ENCODE results near the gene HHAT.
"Not testable (repeated sequence)": the region's sequence is repeated elsewhere in the genome, so short reads cannot be mapped to it uniquely, and the experiment has no call there.

The HHAT gene

DNA sequence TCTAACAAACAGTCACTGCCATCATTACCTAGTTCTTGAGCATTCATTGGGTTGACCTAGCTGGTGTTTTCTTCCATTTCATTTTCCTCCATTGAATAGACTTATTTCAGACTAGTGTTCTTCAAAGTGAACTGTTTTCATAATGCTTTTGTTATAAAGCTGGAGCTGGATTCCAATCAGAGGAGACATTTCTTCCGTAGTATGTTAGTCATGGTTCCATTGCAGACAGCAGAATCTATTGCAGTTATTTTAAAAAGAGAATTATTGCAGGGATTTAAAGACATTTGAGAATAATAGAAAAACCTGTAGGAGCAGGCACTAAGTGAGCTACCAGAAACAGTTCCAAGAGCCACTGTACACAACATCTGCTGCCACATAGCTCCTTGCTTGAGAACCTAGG, 50.0 kb downstream of the HHAT start:
- Histone ChIP-seq H3K27me3 (ENCODE audit: control insufficient read depth, insufficient read depth, low read length) (no peaks in the 10 kb centered on the region), H3K4me1 (ENCODE audit: control insufficient read depth, insufficient read depth, low read length) (no peaks in the 10 kb centered on the region), H3K36me3 (ENCODE audit: control insufficient read depth, insufficient read depth, low read length) (no peaks in the 10 kb centered on the region), H3K9me3 (ENCODE audit: control insufficient read depth, low read length) (no peaks in the 10 kb centered on the region), H3K4me3 (ENCODE audit: low read length) (no peak overlapping the region), H3K9ac (ENCODE audit: low read length) (no peak overlapping the region)

DNA sequence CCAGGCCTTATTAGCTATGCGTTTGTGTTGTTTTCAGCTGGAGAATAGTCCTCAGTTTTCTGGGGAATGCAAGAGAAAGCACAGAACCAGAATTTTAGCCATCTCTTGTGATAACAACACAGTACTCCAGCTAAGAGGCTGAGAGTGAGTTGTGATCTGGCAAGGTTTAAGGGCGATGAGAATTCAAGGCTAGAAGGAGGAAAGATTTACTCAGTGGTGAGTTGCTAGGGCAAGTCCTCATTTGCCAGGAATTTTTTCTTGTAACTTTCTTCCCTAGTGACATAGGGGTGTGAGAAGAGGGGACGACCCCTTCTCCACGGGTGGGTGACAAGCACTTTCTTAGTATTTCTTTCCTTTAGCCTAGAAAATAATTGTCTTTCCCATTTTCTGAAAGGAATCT, 53.2 kb downstream of the HHAT start:
- no peaks in the 10 kb centered on the region for H3K9me3 ChIP-seq (ENCODE audit: control insufficient read depth, low read length)
- H3K27me3 ChIP-seq (ENCODE audit: control insufficient read depth, insufficient read depth, low read length) = no peaks in the 10 kb centered on the region
- H3K4me3 ChIP-seq (ENCODE audit: low read length) = no peak overlapping the region
- H3K9ac ChIP-seq (ENCODE audit: low read length) = no peak overlapping the region
- peaks cover 5% of the 10 kb centered on the region for H3K4me1 ChIP-seq (ENCODE audit: control insufficient read depth, insufficient read depth, low read length)
- H3K36me3 ChIP-seq (ENCODE audit: control insufficient read depth, insufficient read depth, low read length) = no peaks in the 10 kb centered on the region

DNA sequence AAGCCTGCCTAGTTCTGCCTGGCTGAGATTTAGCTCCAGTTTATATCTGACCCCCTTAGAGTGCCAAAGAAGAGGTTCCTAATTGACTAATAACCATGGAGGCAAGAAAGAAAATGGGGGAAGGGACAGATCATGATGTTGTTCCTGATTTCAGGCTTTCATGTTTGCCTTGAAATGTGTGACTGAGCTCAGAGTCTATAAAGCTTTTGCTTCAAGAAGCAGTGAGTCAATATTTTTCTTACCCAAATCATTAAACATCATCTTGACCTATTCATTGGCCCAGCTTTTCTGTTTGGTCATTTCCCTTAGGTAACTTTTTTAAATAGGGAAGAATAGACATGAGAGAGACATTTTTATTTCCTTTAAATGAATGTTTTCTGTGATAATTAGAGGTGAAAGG, 55.9 kb downstream of the HHAT start:
- Histone ChIP-seq H3K36me3 (ENCODE audit: control insufficient read depth, insufficient read depth, low read length) (no peaks in the 10 kb centered on the region), H3K9ac (ENCODE audit: low read length) (no peak overlapping the region), H3K9me3 (ENCODE audit: control insufficient read depth, low read length) (no peaks in the 10 kb centered on the region), H3K4me1 (ENCODE audit: control insufficient read depth, insufficient read depth, low read length) (peaks cover 5% of the 10 kb centered on the region), H3K27me3 (ENCODE audit: control insufficient read depth, insufficient read depth, low read length) (no peaks in the 10 kb centered on the region), H3K4me3 (ENCODE audit: low read length) (no peak overlapping the region)

DNA sequence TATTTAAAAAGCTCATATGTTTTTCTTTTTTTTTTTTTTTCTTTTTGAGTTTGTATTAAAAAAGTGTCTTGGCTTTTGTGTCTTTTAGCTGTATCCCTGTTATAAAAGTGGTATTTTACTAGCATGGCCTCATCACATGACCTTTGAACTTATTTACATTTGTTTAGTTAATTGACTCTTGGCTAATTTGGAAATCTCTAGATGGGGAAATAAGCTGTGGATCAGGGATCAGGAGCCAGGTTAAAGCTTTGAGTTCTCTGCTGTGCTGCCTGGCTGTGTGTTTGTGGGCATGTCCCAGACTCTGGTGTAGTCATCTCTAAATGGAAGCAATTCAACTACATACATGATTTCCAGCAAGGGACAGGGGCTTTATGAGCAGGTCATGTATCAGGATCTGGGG, 56.5 kb downstream of the HHAT start:
- H3K9me3 ChIP-seq (ENCODE audit: control insufficient read depth, low read length) = no peaks in the 10 kb centered on the region
- peaks cover 5% of the 10 kb centered on the region for H3K4me1 ChIP-seq (ENCODE audit: control insufficient read depth, insufficient read depth, low read length)
- H3K36me3 ChIP-seq (ENCODE audit: control insufficient read depth, insufficient read depth, low read length) = no peaks in the 10 kb centered on the region
- no peak overlapping the region for H3K9ac ChIP-seq (ENCODE audit: low read length)
- H3K27me3 ChIP-seq (ENCODE audit: control insufficient read depth, insufficient read depth, low read length) = no peaks in the 10 kb centered on the region
- no peak overlapping the region for H3K4me3 ChIP-seq (ENCODE audit: low read length)

DNA sequence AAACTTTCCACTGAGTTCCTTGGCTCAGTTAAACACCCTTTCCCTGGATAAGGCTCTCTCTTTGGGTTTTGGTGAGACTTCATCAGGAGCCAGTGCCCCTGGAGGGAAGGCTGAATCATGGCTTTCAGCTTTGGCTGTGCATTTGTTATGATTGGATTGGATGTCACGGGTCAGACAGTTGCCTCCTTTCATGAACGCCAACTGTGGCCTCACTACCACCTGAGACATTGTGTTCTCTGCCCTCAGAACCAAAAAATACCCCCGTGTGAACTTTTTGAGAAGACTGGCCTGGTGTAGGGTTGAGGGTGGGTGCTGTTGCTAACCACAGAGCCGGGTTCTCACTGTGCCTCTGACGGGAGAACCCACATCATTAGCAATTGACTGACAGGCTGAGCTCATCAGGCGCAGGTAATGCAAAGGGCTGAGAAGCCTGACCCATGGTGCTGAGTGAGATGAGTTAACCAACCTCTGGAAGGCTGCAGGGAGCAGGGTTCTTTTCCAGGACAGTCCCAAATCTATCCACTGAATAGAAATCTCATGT, 65.6 kb downstream of the HHAT start:
- Histone ChIP-seq H3K27me3 (ENCODE audit: control insufficient read depth, insufficient read depth, low read length) (no peaks in the 10 kb centered on the region), H3K9me3 (ENCODE audit: control insufficient read depth, low read length) (no peaks in the 10 kb centered on the region), H3K36me3 (ENCODE audit: control insufficient read depth, insufficient read depth, low read length) (no peaks in the 10 kb centered on the region), H3K4me1 (ENCODE audit: control insufficient read depth, insufficient read depth, low read length) (no peaks in the 10 kb centered on the region), H3K9ac (ENCODE audit: low read length) (no peak overlapping the region), H3K4me3 (ENCODE audit: low read length) (no peak overlapping the region)

DNA sequence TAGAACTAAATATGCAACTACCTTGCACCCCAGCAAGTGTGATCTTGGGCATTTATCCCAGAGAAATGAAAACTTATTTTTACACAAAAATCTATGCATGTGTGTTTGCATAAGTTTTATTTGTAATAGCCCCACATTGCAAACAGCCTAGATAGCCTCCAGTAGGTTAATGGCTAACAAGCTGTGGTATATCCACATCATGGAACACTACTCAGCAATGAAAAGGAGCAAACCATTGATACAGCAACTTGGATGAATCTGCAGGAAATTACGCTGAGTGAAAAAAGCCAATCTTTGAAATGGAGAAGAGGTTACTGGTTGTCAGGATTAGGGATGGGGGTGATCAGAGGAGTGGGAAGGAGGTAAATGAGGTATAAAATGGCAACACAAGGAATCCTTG, 67.8 kb downstream of the HHAT start:
- H3K9ac ChIP-seq (ENCODE audit: low read length) = no peak overlapping the region
- H3K4me1 ChIP-seq (ENCODE audit: control insufficient read depth, insufficient read depth, low read length) = no peaks in the 10 kb centered on the region
- H3K9me3 ChIP-seq (ENCODE audit: control insufficient read depth, low read length) = no peaks in the 10 kb centered on the region
- H3K36me3 ChIP-seq (ENCODE audit: control insufficient read depth, insufficient read depth, low read length) = no peaks in the 10 kb centered on the region
- H3K4me3 ChIP-seq (ENCODE audit: low read length) = no peak overlapping the region
- no peaks in the 10 kb centered on the region for H3K27me3 ChIP-seq (ENCODE audit: control insufficient read depth, insufficient read depth, low read length)

DNA sequence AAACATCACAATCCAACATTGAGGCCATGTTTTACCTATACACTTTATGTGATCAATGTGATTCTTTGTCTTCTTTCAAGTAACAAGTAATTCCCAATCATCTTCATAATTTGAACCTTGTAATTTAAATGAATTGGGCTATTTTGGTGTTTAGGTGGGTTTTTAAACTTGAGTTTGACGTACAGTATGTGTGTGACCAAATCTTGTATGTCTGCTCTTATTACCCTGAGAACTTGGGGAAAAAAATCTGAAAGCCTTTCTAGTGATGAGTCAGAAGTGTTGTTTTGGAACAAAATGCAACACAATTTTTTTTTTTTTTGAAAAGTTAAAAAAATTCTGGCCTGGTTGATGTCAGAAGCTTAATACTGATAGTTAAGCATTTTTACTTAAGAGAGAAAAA, 68.5 kb downstream of the HHAT start:
- H3K9ac ChIP-seq (ENCODE audit: low read length) = no peak overlapping the region
- H3K36me3 ChIP-seq (ENCODE audit: control insufficient read depth, insufficient read depth, low read length) = no peaks in the 10 kb centered on the region
- H3K4me1 ChIP-seq (ENCODE audit: control insufficient read depth, insufficient read depth, low read length) = no peaks in the 10 kb centered on the region
- no peaks in the 10 kb centered on the region for H3K9me3 ChIP-seq (ENCODE audit: control insufficient read depth, low read length)
- no peaks in the 10 kb centered on the region for H3K27me3 ChIP-seq (ENCODE audit: control insufficient read depth, insufficient read depth, low read length)
- no peak overlapping the region for H3K4me3 ChIP-seq (ENCODE audit: low read length)

DNA sequence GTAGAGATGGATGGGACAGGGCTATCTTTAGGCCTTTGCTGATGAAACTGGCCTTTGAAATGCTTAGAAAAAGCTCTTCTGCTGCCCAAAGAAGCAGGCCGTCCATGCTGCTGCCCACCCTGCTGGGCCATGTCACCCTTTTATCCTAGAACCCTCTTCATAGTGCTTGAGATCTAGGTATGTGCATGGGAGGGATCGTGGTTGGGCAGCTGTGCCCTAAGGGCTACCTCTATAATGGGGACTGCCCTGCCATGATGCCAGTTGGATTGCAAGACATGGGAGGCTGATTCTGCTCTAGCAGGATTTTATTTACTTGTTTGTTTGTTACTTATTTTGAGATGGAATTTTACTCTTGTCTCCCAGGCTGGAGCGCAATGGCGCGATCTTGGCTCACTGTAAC, 69.0 kb downstream of the HHAT start:
- no peaks in the 10 kb centered on the region for H3K27me3 ChIP-seq (ENCODE audit: control insufficient read depth, insufficient read depth, low read length)
- no peak overlapping the region for H3K4me3 ChIP-seq (ENCODE audit: low read length)
- H3K9me3 ChIP-seq (ENCODE audit: control insufficient read depth, low read length) = no peaks in the 10 kb centered on the region
- H3K9ac ChIP-seq (ENCODE audit: low read length) = no peak overlapping the region
- H3K4me1 ChIP-seq (ENCODE audit: control insufficient read depth, insufficient read depth, low read length) = no peaks in the 10 kb centered on the region
- H3K36me3 ChIP-seq (ENCODE audit: control insufficient read depth, insufficient read depth, low read length) = no peaks in the 10 kb centered on the region

DNA sequence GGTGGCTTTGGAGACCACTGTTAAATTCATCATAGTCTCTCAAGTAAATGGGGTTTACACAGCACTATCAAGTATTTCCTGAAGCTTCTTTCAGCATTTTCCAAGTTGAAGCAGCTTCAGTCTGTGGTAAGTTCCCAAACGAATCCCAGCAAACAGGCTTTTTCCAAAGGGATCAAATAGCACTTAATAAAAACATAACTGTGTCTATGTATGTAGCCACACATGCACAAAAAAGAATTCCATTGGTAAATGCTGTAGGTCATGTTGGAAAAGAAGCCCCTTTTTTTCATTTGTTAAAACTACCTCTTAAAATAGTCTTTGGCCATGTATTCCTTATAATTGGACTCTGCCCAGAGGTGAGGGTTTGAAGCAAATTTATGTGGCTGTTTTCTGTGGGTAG, 69.8 kb downstream of the HHAT start:
- Histone ChIP-seq H3K4me1 (ENCODE audit: control insufficient read depth, insufficient read depth, low read length) (no peaks in the 10 kb centered on the region), H3K9me3 (ENCODE audit: control insufficient read depth, low read length) (no peaks in the 10 kb centered on the region), H3K4me3 (ENCODE audit: low read length) (no peak overlapping the region), H3K36me3 (ENCODE audit: control insufficient read depth, insufficient read depth, low read length) (no peaks in the 10 kb centered on the region), H3K9ac (ENCODE audit: low read length) (no peak overlapping the region), H3K27me3 (ENCODE audit: control insufficient read depth, insufficient read depth, low read length) (no peaks in the 10 kb centered on the region)

DNA sequence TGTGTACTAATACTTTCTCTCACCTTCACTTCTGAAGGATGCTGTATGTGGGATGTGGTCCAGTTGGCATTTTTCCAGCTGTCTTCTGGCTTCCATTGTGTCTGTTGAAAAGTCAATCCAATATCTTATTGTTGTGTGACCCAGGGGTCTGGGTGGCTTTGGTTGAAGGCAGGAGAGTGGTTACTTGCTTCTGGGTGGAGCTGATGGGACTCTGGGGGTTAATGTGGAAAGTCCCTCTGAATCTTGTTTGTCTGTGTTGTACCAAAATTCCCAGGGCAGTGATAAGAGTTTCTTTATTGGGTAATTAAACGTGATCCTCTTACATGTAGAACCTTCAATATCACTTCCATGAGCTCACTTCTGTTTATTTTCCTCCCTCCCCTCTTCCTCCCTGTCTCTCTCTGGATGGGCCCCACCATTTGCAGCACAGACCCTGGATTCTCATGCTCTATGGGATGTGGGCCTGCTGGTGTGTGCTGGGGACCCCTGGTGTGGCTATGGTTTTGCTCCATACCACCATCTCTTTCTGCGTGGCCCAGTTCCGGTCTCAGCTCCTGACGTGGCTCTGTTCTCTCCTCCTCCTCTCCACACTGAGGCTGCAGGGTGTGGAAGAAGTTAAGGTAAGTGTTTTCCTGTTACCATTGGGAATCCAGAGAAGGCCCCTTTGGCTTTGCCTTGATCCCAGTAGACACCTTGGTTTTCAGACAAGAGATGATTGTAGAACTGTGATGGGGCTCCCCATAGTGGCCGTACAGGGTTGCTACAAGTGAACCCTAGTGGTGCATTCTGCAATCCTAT, 71.5 kb downstream of the HHAT start:
- H3K27me3 ChIP-seq (ENCODE audit: control insufficient read depth, insufficient read depth, low read length) = no peaks in the 10 kb centered on the region

DNA sequence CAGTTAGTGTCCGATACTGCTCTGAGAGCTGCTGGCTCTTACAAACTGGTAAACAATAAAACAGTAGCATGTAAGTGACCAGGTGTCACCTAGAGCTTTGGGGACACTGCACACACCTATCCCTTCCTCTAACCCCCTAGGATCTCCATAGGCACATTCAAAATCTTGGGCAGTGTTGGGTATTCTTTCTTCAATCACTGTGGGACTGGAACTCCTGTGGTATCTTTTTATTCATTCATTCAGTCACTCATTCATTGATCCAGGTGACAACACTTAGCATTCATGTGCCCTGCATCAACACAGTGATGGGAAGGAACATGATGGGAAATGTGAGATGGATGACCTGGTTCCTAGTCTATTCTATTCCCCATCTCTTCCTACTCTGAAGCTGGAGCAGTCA, 73.9 kb downstream of the HHAT start:
- H3K27me3 ChIP-seq (ENCODE audit: control insufficient read depth, insufficient read depth, low read length) = no peaks in the 10 kb centered on the region
- H3K4me3 ChIP-seq (ENCODE audit: low read length) = no peak overlapping the region
- H3K36me3 ChIP-seq (ENCODE audit: control insufficient read depth, insufficient read depth, low read length) = no peaks in the 10 kb centered on the region
- H3K9me3 ChIP-seq (ENCODE audit: control insufficient read depth, low read length) = no peaks in the 10 kb centered on the region
- H3K4me1 ChIP-seq (ENCODE audit: control insufficient read depth, insufficient read depth, low read length) = no peaks in the 10 kb centered on the region
- no peak overlapping the region for H3K9ac ChIP-seq (ENCODE audit: low read length)

More for the DNA sequence above, 71.5 kb downstream of the HHAT start:
- Histone ChIP-seq H3K36me3 (ENCODE audit: control insufficient read depth, insufficient read depth, low read length) (no peaks in the 10 kb centered on the region), H3K4me1 (ENCODE audit: control insufficient read depth, insufficient read depth, low read length) (no peaks in the 10 kb centered on the region), H3K9ac (ENCODE audit: low read length) (no peak overlapping the region), H3K9me3 (ENCODE audit: control insufficient read depth, low read length) (no peaks in the 10 kb centered on the region), H3K4me3 (ENCODE audit: low read length) (no peak overlapping the region)

DNA sequence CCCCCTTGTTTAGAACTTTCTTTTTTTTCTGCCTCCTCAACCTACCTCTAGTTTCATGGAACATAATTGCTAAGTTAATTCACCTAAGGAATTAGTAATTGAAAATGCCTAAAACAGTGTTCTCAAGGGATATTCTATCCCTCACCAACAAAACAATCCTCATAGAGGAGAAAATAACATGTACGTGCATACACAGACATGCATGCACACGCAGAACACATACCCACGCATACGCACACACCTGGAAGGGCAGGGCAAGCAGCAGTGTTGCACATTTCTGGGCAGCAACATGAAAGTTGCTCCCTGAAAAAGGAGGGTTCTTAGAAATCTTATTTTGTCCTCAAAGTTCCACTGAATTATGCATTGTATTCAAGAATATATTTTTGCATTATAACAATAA, 76.6 kb downstream of the HHAT start:
- Histone ChIP-seq H3K9me3 (ENCODE audit: control insufficient read depth, low read length) (no peaks in the 10 kb centered on the region), H3K9ac (ENCODE audit: low read length) (no peak overlapping the region), H3K4me3 (ENCODE audit: low read length) (no peak overlapping the region), H3K27me3 (ENCODE audit: control insufficient read depth, insufficient read depth, low read length) (no peaks in the 10 kb centered on the region), H3K4me1 (ENCODE audit: control insufficient read depth, insufficient read depth, low read length) (no peaks in the 10 kb centered on the region), H3K36me3 (ENCODE audit: control insufficient read depth, insufficient read depth, low read length) (no peaks in the 10 kb centered on the region)

DNA sequence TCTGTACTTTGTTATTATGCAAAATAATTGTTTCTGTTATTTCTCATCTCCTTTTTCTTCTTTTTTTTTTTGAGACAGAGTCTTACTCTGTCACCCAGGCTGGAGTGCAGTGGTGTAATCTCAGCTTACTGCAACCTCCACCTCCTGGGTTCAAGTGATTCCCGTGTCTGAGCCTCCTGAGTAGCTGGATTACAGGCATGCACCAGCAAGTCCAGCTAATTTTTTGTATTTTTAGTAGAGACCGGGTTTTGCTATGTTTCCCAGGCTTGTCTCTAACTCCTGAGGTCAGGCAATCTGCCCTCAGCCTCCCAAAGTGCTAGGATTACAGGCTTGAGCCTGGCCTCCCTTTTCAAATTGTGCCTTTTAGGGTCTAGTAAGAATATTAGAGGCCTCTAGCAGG, 77.6 kb downstream of the HHAT start:
- not testable (repeated sequence) for H3K9ac ChIP-seq (ENCODE audit: low read length); H3K27me3 ChIP-seq (ENCODE audit: control insufficient read depth, insufficient read depth, low read length); H3K36me3 ChIP-seq (ENCODE audit: control insufficient read depth, insufficient read depth, low read length); H3K9me3 ChIP-seq (ENCODE audit: control insufficient read depth, low read length); H3K4me3 ChIP-seq (ENCODE audit: low read length); H3K4me1 ChIP-seq (ENCODE audit: control insufficient read depth, insufficient read depth, low read length)

Measured in mucosa of stomach (tissue), 1 donor.